ENCODE results near the gene PROSER3. TPM values are rescaled to one million over a fixed set of nuclear protein-coding genes. Genes with fewer than 3 reads are reported as not detected.

PROSER3 gene
- total and polyA plus RNA-seq, 7 donors = 4.2 to 16.2 (median 8.7) TPM

DNA sequence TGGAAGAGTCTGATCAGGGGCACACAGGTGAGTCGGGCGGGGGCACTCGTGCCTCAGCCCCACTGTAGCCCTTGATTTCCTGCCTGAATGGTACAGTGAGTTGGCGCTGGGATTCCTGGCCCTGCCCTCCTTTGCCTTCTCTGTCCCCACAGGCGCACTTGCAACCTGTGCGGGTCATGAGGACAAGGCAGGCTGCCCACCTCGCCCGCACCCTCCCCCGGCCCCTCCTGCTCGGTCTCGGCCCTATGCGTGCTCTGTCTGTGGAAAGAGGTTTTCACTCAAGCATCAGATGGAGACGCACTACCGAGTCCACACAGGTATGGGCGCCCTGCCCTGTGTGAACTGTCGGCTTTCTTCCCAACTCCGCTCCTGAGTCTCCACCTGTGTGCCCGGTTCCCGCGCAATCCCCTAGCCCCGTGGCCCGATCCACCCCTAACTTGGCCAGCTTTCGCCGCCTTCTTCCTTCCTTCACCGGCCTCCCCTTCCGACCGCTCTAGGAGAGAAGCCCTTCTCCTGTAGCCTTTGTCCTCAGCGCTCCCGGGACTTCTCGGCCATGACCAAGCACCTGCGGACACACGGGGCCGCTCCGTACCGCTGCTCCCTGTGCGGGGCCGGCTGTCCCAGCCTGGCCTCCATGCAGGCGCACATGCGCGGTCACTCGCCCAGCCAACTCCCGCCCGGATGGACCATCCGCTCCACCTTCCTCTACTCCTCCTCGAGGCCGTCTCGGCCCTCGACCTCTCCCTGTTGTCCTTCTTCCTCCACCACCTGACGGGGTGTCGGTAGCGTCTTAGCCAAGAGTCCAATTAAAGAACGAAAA is 41.8 kb upstream of the PROSER3 start:
- H3K27ac ChIP-seq = peak overlapping the region; percentile 94
- DNase-seq (peak; percentile 69 to 81), ATAC-seq (peak; percentile 34 to 60 (median 48))
- intact Hi-C loops (cut with DNase I) = loop anchor here (2.0 to 5.0 kb wide), 3 partner anchors 21 to 169 kb away; partner anchors contain the start of genes COX6B1 (in 1 of the 2) and TMEM147 (in 1 of the 2)
- WGBS, 3 donors = 2 to 5% (median 4%) methylated on average over 47 to 52 of the region's 52 CpGs
- H3K4me1 ChIP-seq = peaks cover 23% of the 10 kb centered on the region
- H3K27me3 ChIP-seq (ENCODE audit: insufficient read depth in 3 of 3, low read length in 2 of 3) = no peaks in the 10 kb centered on the region
- H3K36me3 ChIP-seq (ENCODE audit: insufficient read depth in 1 of 2, low read depth in 1 of 2) = peaks cover 0 to 13% of the 10 kb centered on the region in 2 donors
- H3K4me3 ChIP-seq = peak overlapping the region; percentile 90
- TF ChIP-seq, protein P1, sequence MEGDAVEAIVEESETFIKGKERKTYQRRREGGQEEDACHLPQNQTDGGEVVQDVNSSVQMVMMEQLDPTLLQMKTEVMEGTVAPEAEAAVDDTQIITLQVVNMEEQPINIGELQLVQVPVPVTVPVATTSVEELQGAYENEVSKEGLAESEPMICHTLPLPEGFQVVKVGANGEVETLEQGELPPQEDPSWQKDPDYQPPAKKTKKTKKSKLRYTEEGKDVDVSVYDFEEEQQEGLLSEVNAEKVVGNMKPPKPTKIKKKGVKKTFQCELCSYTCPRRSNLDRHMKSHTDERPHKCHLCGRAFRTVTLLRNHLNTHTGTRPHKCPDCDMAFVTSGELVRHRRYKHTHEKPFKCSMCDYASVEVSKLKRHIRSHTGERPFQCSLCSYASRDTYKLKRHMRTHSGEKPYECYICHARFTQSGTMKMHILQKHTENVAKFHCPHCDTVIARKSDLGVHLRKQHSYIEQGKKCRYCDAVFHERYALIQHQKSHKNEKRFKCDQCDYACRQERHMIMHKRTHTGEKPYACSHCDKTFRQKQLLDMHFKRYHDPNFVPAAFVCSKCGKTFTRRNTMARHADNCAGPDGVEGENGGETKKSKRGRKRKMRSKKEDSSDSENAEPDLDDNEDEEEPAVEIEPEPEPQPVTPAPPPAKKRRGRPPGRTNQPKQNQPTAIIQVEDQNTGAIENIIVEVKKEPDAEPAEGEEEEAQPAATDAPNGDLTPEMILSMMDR (IDR thresholded peaks at IDR 0.05) = no peak
- H3K9me3 ChIP-seq = no peaks in the 10 kb centered on the region

DNA sequence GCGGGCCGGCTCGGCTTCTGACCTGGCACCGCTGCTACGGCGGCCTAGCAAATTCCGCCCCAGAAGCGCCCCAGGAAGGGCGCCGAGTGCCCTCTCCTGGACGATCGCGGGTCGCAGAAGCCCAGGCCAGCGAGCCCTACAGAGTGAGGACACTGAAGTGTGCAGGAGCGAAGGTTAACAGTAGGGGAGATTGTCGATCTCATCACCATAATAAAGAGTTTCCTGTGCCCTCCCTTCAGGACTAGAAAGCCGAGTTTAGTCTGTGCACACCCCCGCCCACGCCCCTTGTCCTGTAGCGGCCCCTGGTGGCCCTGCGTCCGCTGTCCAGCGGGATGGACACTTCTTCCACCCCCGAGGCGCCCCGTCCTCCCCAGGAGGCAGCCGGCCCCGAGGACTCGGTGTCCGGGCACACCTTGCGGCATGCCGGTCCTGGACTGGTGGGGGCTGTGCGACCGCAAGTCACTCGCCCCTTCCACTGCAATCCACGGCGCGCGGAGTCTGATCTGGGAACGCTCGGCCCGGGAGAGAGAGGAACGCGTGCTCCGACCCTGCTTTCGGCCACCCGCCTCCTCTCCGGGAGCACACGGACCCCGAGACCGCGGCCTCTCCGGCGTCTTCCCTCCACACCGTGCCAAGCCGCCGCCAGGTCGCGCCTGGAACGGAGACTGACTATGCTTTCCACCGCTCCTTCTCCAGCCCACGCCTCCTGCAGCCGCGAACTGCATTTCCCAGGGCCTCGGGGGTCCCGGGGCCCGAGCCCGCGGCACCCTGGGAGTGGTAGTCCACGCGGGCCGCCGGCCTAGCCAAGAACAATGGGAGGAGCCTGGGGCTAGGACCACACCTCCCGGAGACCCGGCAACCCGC is 40.9 kb upstream of the PROSER3 start:
- intact Hi-C loops (cut with DNase I) = loop anchor here (1.0 to 5.0 kb wide), 5 partner anchors 22 to 170 kb away; partner anchors contain the start of genes COX6B1 (in 1 of the 2) and TMEM147 (in 1 of the 2)
- Histone ChIP-seq H3K36me3 (ENCODE audit: insufficient read depth in 1 of 2, low read depth in 1 of 2) (peaks cover 0 to 22% of the 10 kb centered on the region in 2 donors), H3K27me3 (ENCODE audit: insufficient read depth in 3 of 3, low read length in 2 of 3) (no peaks in the 10 kb centered on the region), H3K4me1 (peaks cover 23% of the 10 kb centered on the region), H3K27ac (peak overlapping the region; percentile 94), H3K4me3 (peak overlapping the region; percentile 90), H3K9me3 (no peaks in the 10 kb centered on the region)
- peak; percentile 90 to 93 for DNase-seq
- WGBS, 3 donors = 0% methylated on average over 54 to 77 of the region's 77 CpGs
- ATAC-seq = peak; percentile 91 to 93 (median 92)
- TF ChIP-seq, protein P1 (IDR thresholded peaks at IDR 0.05) = peak; percentile 90

DNA sequence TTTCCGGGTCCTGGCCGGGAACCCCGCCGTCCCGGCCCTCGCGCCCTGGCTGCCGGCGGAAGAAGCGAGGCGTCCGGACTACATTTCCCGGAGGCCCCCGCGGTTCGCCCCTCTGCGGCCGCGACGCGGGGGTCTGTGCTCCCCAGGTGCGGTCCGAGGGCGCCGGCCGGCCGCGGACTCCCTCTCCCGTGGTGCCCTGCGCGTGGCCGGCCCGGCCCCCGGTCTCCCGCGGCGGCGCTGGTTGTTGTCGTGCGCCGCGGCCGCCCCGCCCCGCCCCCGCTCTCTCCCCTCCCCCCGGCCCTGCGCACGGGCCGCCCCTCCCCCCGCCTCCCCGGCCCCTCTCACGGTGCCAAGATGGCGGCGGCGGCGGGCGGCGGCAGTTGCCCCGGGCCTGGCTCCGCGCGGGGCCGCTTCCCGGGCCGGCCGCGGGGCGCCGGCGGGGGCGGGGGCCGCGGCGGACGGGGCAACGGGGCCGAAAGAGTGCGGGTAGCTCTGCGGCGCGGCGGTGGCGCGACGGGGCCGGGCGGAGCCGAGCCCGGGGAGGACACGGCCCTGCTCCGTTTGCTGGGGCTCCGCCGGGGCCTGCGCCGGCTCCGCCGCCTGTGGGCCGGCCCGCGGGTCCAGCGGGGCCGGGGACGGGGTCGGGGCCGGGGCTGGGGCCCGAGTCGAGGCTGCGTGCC is 40.2 kb upstream of the PROSER3 start, which contains the start of gene KMT2B:
KMT2B (plus strand) TSS at position 339 of the 680 bp plus-strand sequence; CDS start at position 355, 16 bp downstream.
- Histone ChIP-seq H3K4me3 (peak within 1 kb of the TSS; percentile 95), H3K27me3 (ENCODE audit: insufficient read depth in 3 of 3, low read length in 2 of 3) (no peaks in the 10 kb centered on the region), H3K4me1 (peaks cover 23% of the 10 kb centered on the region), H3K36me3 (ENCODE audit: insufficient read depth in 1 of 2, low read depth in 1 of 2) (peaks cover 0 to 29% of the 10 kb centered on the region in 2 donors), H3K9me3 (no peaks in the 10 kb centered on the region), H3K27ac (peak within 1 kb of the TSS; percentile 94)
- DNase-seq = peak; percentile 97 to 98
- intact Hi-C loops (cut with DNase I) = loop anchor here (1.0 to 5.0 kb wide), 6 partner anchors 23 to 213 kb away; partner anchors contain the start of genes COX6B1 (in 1 of the 2) and TMEM147 (in 1 of the 2)
- peak; percentile 79 to 84 (median 82) for ATAC-seq
- TF ChIP-seq, protein P1 (IDR thresholded peaks at IDR 0.05) = no peak
- 0 to 3% (median 1%) methylated on average over 10 to 107 of the region's 109 CpGs for WGBS, 3 donors

Data from psoas muscle (tissue), 8 donors.